GM19351 (cell line): Measurements from ENCODE around the gene CCDC50.
A peak's percentile ranks its signal among the peaks of the same experiment; 100 is the strongest.

Source experiments
- ATAC-seq: cut with Tn5 transposase; IDR thresholded peaks from one replicate; pipeline ENCODE4 v1.9.1; 2021; ENCODE audit warnings: mild to moderate bottlenecking, moderate library complexity; ENCODE audit not compliant: unreplicated experiment

Gene CCDC50

DNA sequence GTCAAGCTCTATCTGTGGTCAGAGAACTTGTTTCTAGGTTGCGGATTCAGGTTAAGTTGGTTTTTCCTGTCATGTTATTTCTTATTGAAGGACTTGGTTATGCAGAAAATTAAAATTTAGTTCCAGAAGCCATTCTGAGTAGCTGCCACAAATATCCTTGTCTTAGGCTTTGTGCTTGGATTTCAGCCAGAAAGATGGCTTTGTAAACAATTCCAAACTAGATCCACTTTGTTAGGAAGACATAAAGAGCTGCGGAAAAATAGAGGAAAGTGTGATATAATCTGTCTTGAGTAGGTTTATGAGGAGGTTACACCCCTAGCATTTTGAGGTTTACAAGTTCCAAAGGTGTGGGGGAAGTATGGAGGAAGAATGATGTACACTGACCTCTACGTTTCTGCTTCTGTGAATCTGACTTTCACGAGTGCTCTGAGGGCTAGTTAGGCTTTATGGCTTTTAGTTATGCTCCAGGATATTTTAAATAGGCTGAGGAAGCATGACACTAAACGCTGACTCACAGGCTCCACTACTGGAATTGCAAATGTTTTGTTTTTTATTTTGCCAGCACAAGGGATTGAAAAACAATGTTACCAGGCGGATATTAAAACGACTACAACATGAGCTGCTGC is 47.4 kb downstream of the CCDC50 start:
- ATAC-seq, result no peak

GRCh38 chr3:191378142-191378812 is 49.1 kb downstream of the CCDC50 start:
- ATAC-seq, result no peak

GRCh38 chr3:191379446-191379845 is 50.3 kb downstream of the CCDC50 start:
- ATAC-seq, result no peak

DNA sequence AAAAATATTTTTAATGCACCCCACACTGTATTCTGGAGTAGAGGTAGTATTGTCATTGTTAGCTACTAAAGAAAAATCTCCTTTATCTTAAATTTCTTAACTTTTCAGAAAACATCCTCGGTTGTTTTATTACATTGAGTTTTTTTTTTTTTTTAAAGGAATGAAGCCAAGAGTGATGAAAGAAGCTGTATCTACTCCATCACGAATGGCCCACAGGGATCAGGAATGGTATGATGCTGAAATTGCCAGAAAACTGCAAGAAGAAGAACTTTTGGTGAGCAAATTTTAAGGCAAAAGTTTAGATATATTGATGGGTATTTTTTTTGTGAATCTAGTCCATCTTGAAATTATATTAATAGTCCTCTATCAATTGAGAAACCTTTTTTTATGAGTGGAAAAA is 50.8 kb downstream of the CCDC50 start:
- no peak for ATAC-seq

- no peak for ATAC-seq
These were observed 52.1 kb downstream of the CCDC50 start for GRCh38 chr3:191381303-191381702.

- ATAC-seq, result peak; percentile 76
These were observed 53.5 kb downstream of the CCDC50 start for GRCh38 chr3:191382661-191383060.

GRCh38 chr3:191383124-191383523 is 53.9 kb downstream of the CCDC50 start:
- ATAC-seq, result peak; percentile 18

- no peak for ATAC-seq
These were observed 55.9 kb downstream of the CCDC50 start for GRCh38 chr3:191385101-191385500.

- no peak for ATAC-seq
These were observed 58.4 kb downstream of the CCDC50 start for GRCh38 chr3:191387441-191388077.

- no peak for ATAC-seq
These were observed 59.6 kb downstream of the CCDC50 start for GRCh38 chr3:191388823-191389222.

GRCh38 chr3:191390580-191390979 is 61.4 kb downstream of the CCDC50 start:
- no peak for ATAC-seq

GRCh38 chr3:191391861-191392808 is 62.9 kb downstream of the CCDC50 start:
- ATAC-seq, result no peak

DNA sequence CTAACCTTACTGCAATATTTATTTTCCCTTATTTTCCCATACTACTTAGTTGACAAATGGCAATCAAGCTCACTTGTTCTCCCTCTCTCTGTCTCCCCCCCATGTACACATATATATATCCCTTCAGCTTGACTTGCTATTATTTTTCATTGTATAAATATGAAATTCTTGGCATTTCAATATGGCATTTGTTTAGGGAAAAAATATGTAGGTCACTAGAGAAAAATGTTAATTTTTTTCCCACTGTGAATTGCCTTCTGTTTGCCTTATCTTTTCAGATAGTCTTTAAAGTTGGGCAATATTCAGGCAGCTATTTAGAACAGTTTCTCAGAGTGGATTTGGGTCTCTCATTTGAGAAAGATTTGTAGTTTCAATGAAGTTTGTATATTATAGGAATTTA is 64.0 kb downstream of the CCDC50 start:
- no peak for ATAC-seq

GRCh38 chr3:191397771-191398170 is 68.6 kb downstream of the CCDC50 start:
- no peak for ATAC-seq

DNA sequence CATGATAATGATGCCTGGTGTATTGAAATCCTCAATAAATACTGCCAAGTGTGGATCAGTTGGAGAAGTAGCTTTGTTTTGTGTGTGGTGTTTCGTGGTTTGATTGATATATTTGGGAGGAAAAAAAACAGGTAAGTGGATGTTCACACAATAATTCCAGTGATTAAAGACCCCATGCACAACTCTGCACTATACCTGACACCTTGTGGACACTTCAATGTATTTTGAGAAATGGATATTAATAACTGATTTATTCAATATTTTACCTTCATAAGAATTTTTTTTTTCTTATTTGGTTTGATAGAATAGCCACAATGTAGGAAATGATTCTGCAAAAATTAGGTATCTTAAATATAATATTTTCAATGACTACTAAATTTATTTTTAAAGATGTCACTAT is 69.4 kb downstream of the CCDC50 start:
- ATAC-seq, result no peak

GRCh38 chr3:191399918-191400317 is 70.7 kb downstream of the CCDC50 start:
- ATAC-seq, result no peak

- ATAC-seq, result no peak
These were observed 72.7 kb downstream of the CCDC50 start for GRCh38 chr3:191401775-191402357.

DNA sequence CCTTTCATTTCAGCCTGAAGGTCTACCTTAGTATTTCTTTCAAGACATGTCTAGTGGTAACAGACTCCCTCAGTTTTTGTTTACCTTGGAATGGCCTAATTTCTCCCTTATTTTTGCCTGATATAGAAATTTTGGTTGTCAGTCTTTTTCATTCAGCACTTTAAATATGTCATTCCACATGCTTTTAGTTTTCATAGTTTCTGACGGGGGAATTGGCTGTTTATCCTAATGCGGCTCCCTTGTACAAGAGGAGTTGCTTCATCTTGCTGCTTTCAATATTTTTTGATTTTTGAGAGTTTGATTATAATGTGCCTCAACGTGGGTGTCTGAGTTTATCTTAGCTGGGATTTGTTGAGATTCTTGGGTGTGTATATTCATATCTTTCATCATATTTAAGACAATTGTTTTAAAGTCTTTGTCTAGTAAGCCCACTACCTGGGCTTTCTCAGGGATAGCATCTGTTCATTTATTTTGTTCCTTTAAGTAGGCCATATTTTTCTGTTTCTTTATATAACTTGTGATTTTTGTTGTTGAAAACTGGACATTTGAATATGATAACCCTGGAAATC is 80.7 kb downstream of the CCDC50 start:
- no peak for ATAC-seq

DNA sequence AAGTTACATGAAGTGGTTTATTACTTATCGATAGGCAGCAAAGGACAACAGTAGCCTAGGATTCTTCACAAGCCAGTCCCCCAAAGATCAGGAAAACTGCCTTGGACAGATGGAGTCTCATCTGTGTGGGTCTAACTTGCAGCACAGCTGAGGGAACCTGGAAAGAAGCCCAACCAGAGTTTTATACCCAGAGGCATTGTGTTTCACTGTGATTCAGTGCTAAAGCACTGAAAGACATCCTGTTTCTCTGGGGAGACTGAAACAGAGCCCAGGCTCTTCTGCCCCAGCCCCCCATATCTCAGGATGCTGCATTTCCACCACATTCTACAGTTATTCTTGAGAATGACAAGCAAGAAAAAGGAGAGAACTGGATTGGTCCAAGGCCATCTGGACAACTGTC is 83.6 kb downstream of the CCDC50 start:
- no peak for ATAC-seq

- no peak for ATAC-seq
These were observed 85.1 kb downstream of the CCDC50 start for GRCh38 chr3:191414286-191414685.

DNA sequence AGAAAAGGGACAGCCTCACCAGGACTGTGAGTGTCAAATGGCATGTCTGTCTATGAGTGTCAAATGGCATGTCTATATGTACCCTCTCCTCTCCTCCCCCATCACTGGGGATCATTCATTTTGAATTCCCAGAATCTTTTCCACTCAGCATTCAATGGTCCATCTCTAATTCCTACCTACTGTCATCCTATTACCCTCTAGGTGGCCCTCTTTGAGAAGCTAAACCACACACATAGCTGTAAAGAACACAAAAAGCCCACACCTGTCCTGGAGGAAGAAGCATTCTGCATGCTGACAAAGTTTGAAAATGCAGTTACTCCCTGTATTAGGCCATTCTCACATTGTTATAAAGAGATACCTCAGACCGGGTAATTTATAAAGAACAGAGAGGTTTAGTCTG is 85.5 kb downstream of the CCDC50 start:
- no peak for ATAC-seq
